Memory B cell (primary cell): ENCODE results near the gene C1orf167.

Source experiments
- ATAC-seq: fragments of 150-1000 bp; cut with Tn5 transposase; 2 replicates; pipeline ENCODE4 v1.10.0; 2021; ENCODE audit warnings: low read depth, mild to moderate bottlenecking, moderate library complexity
- DNase-seq, 2 donors: peaks; one replicate each; pipeline ENCODE4 v3.0.0; 2022; ENCODE audit warnings: low spot score in 2 of 2
- H3K27ac Mint-ChIP-seq: one replicate; pipeline ENCODE4 v1.8.0; 2022; ENCODE audit warnings: mild to moderate bottlenecking, moderate library complexity, mixed read lengths
- H3K27me3 Mint-ChIP-seq: one replicate; pipeline ENCODE4 v1.8.0; 2022; ENCODE audit warnings: mixed read lengths
- H3K36me3 Mint-ChIP-seq: one replicate; pipeline ENCODE4 v1.8.0; 2022; ENCODE audit warnings: mild to moderate bottlenecking, mixed read lengths
- H3K4me1 Mint-ChIP-seq: one replicate; pipeline ENCODE4 v1.8.0; 2022; ENCODE audit warnings: mixed read lengths
- H3K4me3 Mint-ChIP-seq: one replicate; pipeline ENCODE4 v1.8.0; 2022; ENCODE audit warnings: mild to moderate bottlenecking, moderate library complexity, mixed read lengths
- H3K9me3 Mint-ChIP-seq: one replicate; pipeline ENCODE4 v1.8.0; 2022; ENCODE audit warnings: mixed read lengths

Gene C1orf167

GRCh38 chr1:11764519-11764918 lies 2.5 kb downstream of the C1orf167 start:
- peaks cover 13% of the 10 kb centered on the region for H3K27me3 Mint-ChIP-seq
- no peak overlapping the region for H3K4me3 Mint-ChIP-seq
- H3K9me3 Mint-ChIP-seq, result no peaks in the 10 kb centered on the region
- H3K36me3 Mint-ChIP-seq, result peaks cover 2% of the 10 kb centered on the region
- ATAC-seq (no peak), DNase-seq (no peak)
- no peak overlapping the region for H3K27ac Mint-ChIP-seq
- no peaks in the 10 kb centered on the region for H3K4me1 Mint-ChIP-seq

DNA sequence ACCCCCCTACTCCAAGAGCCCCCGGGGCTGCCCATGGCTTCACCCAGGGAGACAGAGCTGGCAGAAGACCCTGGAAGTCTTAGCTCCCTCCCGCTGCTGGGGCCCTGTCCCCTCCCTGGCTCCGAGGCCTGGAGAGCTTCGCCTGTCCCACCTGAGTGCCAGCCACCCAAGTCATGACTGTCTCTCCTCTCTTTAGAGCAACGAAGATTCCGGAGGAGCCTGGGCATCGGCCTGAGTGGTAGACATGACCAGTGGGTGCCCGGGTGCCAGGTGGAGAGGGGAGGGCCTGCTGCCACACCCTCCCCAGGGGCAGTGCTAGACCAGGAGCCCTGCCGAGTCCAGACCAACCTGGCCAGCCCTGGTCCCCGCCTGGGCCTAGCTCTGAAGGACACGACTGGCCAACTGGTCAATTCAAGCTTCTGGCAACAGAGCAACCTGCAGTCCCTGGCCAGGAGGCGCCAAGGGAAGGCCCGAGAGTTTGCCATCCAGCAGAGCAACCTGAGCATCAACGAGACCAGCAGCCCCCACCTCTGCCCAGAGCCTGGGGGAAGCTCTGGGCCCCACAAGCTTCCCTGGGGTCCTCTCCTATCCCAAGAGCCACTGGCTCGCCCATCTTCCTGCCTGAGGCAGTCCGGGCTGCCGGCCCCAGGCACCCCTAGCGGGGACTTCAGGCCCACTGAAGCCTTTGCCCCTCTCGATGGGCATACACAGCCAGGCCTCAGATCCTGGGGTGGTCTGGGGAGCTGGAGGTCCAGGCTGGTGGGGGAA lies 3.9 kb downstream of the C1orf167 start:
- Mint-ChIP-seq H3K4me3 (no peak overlapping the region), H3K4me1 (no peaks in the 10 kb centered on the region), H3K27me3 (peaks cover 13% of the 10 kb centered on the region), H3K27ac (no peak overlapping the region), H3K36me3 (peaks cover 2% of the 10 kb centered on the region), H3K9me3 (no peaks in the 10 kb centered on the region)
- ATAC-seq, result no peak
- DNase-seq, result no peak

- DNase-seq, result no peak
- H3K9me3 Mint-ChIP-seq, result no peaks in the 10 kb centered on the region
- H3K4me1 Mint-ChIP-seq, result no peaks in the 10 kb centered on the region
- H3K27me3 Mint-ChIP-seq, result peaks cover 9% of the 10 kb centered on the region
- no peak for ATAC-seq
- no peaks in the 10 kb centered on the region for H3K36me3 Mint-ChIP-seq
- no peak overlapping the region for H3K4me3 Mint-ChIP-seq
- H3K27ac Mint-ChIP-seq, result no peak overlapping the region
These were observed 4.4 kb downstream of the C1orf167 start for GRCh38 chr1:11766429-11766776.

DNA sequence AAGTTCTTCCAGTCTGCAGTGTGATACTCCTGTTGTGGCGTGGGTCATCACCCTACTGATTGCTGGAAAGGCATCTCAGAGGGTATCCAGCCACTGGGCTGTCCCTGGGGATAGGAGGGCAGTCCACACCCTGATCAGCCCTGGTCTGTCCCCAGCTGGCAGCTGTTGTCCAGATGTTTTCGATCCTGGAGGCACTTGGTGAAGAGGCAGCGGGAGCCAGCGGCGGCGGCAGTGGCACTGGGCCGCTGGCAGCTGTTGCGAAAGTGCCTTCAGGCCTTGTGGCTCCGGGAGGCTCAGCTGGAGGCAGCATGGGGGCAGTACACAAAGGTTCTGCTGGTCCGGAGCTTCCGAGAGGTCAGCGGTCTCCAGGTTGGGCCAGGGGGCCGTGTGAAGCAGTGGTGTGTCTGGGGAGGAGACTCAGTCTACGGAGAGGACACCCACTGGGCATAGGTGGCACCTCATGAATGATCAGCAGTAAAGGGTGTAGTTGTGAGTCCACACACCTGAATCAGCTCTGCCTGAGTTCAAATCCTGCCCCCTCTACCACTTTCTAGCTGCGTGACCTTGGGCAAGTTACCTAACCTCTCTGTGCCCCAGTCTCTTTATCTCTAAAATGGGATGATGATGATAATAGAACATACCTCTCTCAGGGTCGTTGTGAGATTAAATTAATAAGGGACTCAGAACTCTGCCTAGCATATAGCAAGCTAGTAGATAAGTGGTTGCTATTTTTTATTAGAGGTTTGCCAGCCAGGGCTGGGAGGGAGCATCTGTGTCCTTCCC lies 6.1 kb downstream of the C1orf167 start:
- Mint-ChIP-seq H3K4me3 (no peak overlapping the region), H3K27ac (no peak overlapping the region)
- no peak for DNase-seq

GRCh38 chr1:11768821-11769220 lies 6.8 kb downstream of the C1orf167 start:
- Mint-ChIP-seq H3K36me3 (no peaks in the 10 kb centered on the region), H3K9me3 (no peaks in the 10 kb centered on the region), H3K27me3 (no peaks in the 10 kb centered on the region), H3K27ac (no peak overlapping the region), H3K4me3 (no peak overlapping the region), H3K4me1 (peaks cover 3% of the 10 kb centered on the region)
- DNase-seq (no peak), ATAC-seq (no peak)

More for the DNA sequence above, 6.1 kb downstream of the C1orf167 start:
- Mint-ChIP-seq H3K4me1 (peaks cover 3% of the 10 kb centered on the region), H3K36me3 (no peaks in the 10 kb centered on the region), H3K9me3 (no peaks in the 10 kb centered on the region), H3K27me3 (peaks cover 3% of the 10 kb centered on the region)
- no peak for ATAC-seq

GRCh38 chr1:11769274-11769673 lies 7.3 kb downstream of the C1orf167 start:
- Mint-ChIP-seq H3K4me3 (no peak overlapping the region), H3K27ac (no peak overlapping the region), H3K27me3 (peaks cover under 1% of the 10 kb centered on the region), H3K9me3 (no peaks in the 10 kb centered on the region), H3K36me3 (no peaks in the 10 kb centered on the region), H3K4me1 (peaks cover 3% of the 10 kb centered on the region)
- ATAC-seq, result no peak
- DNase-seq, result no peak

- Mint-ChIP-seq H3K27ac (no peak overlapping the region), H3K4me1 (peaks cover 3% of the 10 kb centered on the region), H3K36me3 (no peaks in the 10 kb centered on the region), H3K27me3 (peaks cover 3% of the 10 kb centered on the region), H3K4me3 (no peak overlapping the region), H3K9me3 (no peaks in the 10 kb centered on the region)
- ATAC-seq (no peak), DNase-seq (no peak)
These were observed 8.0 kb downstream of the C1orf167 start for GRCh38 chr1:11770011-11770410.

DNA sequence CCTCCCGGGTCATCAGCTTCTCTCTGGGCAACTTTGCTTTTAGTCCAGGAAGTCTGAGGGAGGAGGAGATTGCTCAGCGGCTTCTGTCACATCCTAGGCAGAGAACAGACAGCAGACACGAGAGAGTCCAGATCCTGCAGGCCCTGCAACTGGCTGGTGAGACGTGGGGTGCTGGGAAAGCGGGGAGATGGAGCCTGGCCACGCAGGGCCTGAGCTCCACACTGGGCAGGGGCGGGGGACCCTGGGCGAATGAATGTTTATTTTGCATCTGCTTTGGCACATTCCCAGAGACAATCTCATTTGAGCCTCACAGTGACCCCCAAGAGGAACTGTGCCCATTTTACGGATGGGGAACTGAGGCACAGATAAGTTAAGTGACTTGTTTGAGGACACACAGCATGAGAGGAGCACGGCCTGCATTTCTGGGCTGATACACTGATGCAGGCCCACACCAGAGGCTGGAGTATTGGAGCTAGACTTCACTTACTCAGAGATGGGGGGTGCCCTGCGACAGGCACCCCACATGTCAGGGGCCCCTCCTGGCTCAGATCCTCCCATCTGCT lies 9.6 kb downstream of the C1orf167 start:
- H3K4me1 Mint-ChIP-seq, result peaks cover 3% of the 10 kb centered on the region
- H3K36me3 Mint-ChIP-seq, result no peaks in the 10 kb centered on the region
- no peak for ATAC-seq
- no peaks in the 10 kb centered on the region for H3K9me3 Mint-ChIP-seq
- peaks cover 5% of the 10 kb centered on the region for H3K27me3 Mint-ChIP-seq
- H3K27ac Mint-ChIP-seq, result no peak overlapping the region
- DNase-seq, result no peak
- H3K4me3 Mint-ChIP-seq, result no peak overlapping the region

DNA sequence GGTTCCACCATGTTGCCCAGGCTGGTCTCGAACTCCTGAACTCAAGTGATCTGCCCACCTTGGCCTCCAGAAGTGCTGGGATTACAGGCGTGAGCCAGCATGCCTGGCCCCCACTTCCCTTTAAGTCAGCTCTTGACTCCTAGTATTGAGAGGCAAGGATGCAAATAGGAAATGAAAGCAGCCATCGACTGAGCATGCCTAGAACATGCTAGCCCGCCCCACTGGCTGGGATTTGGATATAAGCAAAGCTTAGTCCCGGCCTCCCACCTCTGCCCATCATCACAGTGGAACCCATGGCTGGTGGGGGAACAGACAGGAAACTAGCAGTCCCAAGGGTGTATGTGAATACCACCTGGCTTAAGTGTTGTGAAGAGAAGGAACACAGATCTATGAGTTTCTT lies 10.5 kb downstream of the C1orf167 start:
- H3K4me1 Mint-ChIP-seq, result peaks cover 3% of the 10 kb centered on the region
- no peaks in the 10 kb centered on the region for H3K36me3 Mint-ChIP-seq
- no peaks in the 10 kb centered on the region for H3K9me3 Mint-ChIP-seq
- DNase-seq (no peak), ATAC-seq (peak; percentile 27)
- peaks cover 5% of the 10 kb centered on the region for H3K27me3 Mint-ChIP-seq
- no peak overlapping the region for H3K4me3 Mint-ChIP-seq
- no peak overlapping the region for H3K27ac Mint-ChIP-seq

GRCh38 chr1:11774753-11775152 lies 12.8 kb downstream of the C1orf167 start:
- no peak overlapping the region for H3K27ac Mint-ChIP-seq
- ATAC-seq, result no peak
- no peaks in the 10 kb centered on the region for H3K9me3 Mint-ChIP-seq
- peaks cover 3% of the 10 kb centered on the region for H3K4me1 Mint-ChIP-seq
- H3K27me3 Mint-ChIP-seq, result peaks cover 7% of the 10 kb centered on the region
- no peaks in the 10 kb centered on the region for H3K36me3 Mint-ChIP-seq
- no peak overlapping the region for H3K4me3 Mint-ChIP-seq
- no peak for DNase-seq

DNA sequence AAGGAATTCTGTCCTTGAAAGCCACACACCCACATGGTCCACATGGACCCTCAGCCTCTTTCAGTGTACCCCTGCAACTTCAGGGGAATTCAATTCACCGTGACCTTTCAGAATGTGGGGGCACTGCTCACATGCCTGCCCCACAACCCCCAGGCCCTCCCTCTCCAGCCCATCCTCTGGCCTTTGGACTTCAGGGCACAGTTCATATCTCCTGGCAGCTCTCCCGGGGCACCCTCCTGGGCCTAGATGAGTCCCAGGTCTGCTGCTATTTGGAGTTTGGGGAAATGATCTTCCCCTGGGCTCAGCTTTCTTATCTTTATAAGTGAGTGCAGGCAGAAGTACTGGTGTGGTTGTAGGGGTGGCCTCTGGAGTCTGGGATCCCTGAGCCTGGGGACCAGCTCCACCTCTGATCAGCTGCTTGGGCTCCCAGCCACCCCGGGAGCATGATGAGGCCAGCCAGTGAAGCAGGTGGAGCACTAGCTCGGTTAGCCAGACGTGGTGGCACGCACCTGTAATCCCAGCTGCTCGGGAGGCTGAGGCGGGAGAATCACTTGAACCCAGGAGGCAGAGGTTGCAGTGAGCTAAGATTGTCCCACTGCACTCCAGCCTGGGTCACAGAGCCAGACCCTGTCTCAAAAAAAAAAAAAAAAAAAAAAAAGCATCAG lies 15.8 kb downstream of the C1orf167 start:
- Mint-ChIP-seq H3K4me1 (no peaks in the 10 kb centered on the region), H3K36me3 (no peaks in the 10 kb centered on the region), H3K27me3 (peaks cover 8% of the 10 kb centered on the region), H3K4me3 (no peak overlapping the region), H3K27ac (no peak overlapping the region), H3K9me3 (no peaks in the 10 kb centered on the region)
- ATAC-seq (no peak), DNase-seq (no peak)

GRCh38 chr1:11778336-11778735 lies 16.3 kb downstream of the C1orf167 start:
- Mint-ChIP-seq H3K27me3 (peaks cover 8% of the 10 kb centered on the region), H3K36me3 (no peaks in the 10 kb centered on the region), H3K9me3 (no peaks in the 10 kb centered on the region), H3K4me3 (no peak overlapping the region), H3K27ac (no peak overlapping the region), H3K4me1 (no peaks in the 10 kb centered on the region)
- ATAC-seq (no peak), DNase-seq (no peak)

- ATAC-seq (no peak), DNase-seq (no peak)
- Mint-ChIP-seq H3K27me3 (peaks cover 8% of the 10 kb centered on the region), H3K36me3 (no peaks in the 10 kb centered on the region), H3K9me3 (no peaks in the 10 kb centered on the region), H3K4me1 (no peaks in the 10 kb centered on the region), H3K27ac (no peak overlapping the region), H3K4me3 (no peak overlapping the region)
These were observed 17.0 kb downstream of the C1orf167 start for GRCh38 chr1:11778844-11779623.
